ENCODE results near the gene PTPRD. TPM values are rescaled to one million over a fixed set of nuclear protein-coding genes. Genes with fewer than 3 reads are reported as not detected.
"Not testable (repeated sequence)": the region's sequence is repeated elsewhere in the genome, so short reads cannot be mapped to it uniquely, and the experiment has no call there.

The PTPRD gene
- total RNA-seq, 1 donor from 2014 or later = 30.8 TPM

- intact Hi-C loops (cut with DNase I) = no loop called here
- TF ChIP-seq, protein P1, sequence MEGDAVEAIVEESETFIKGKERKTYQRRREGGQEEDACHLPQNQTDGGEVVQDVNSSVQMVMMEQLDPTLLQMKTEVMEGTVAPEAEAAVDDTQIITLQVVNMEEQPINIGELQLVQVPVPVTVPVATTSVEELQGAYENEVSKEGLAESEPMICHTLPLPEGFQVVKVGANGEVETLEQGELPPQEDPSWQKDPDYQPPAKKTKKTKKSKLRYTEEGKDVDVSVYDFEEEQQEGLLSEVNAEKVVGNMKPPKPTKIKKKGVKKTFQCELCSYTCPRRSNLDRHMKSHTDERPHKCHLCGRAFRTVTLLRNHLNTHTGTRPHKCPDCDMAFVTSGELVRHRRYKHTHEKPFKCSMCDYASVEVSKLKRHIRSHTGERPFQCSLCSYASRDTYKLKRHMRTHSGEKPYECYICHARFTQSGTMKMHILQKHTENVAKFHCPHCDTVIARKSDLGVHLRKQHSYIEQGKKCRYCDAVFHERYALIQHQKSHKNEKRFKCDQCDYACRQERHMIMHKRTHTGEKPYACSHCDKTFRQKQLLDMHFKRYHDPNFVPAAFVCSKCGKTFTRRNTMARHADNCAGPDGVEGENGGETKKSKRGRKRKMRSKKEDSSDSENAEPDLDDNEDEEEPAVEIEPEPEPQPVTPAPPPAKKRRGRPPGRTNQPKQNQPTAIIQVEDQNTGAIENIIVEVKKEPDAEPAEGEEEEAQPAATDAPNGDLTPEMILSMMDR (IDR thresholded peaks at IDR 0.05) = no peak
- Histone ChIP-seq H3K27ac (no peak overlapping the region), H3K36me3 (no peaks in the 10 kb centered on the region), H3K4me1 (no peaks in the 10 kb centered on the region), H3K4me3 (no peak overlapping the region), H3K9me3 (no peaks in the 10 kb centered on the region), H3K27me3 (no peaks in the 10 kb centered on the region)
- ATAC-seq (no peak), DNase-seq (no peak)
These were observed 662.0 kb downstream of the PTPRD start for GRCh38 chr9:9950813-9951212.

DNA sequence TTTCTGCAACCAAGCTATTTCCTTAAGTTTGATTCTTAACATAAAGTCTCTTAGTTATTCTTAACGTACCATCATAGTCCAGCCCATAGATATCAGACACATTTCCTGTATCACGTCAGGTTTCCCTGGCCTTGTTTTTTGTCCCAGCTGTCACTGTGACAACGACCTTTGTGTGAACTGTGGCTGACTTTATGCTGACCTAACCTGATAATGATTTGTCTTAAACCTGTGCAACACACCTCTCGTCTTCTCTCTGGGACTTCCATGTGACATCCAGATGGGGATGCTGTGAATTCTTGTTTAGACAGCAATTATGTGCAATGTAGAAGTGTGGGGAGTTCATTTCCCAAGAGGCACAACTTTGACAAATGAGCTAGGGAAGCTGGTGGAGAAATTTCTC, 662.8 kb downstream of the PTPRD start:
- DNase-seq (no peak), ATAC-seq (no peak)
- Histone ChIP-seq H3K27ac (no peak overlapping the region), H3K27me3 (no peaks in the 10 kb centered on the region), H3K4me1 (no peaks in the 10 kb centered on the region), H3K4me3 (no peak overlapping the region), H3K36me3 (no peaks in the 10 kb centered on the region), H3K9me3 (no peaks in the 10 kb centered on the region)
- intact Hi-C loops (cut with DNase I) = no loop called here
- TF ChIP-seq, protein P1 (IDR thresholded peaks at IDR 0.05) = no peak

GRCh38 chr9:9949368-9949767, 663.4 kb downstream of the PTPRD start:
- DNase-seq (no peak), ATAC-seq (no peak)
- Histone ChIP-seq H3K4me1 (no peaks in the 10 kb centered on the region), H3K4me3 (no peak overlapping the region), H3K9me3 (no peaks in the 10 kb centered on the region), H3K36me3 (no peaks in the 10 kb centered on the region), H3K27me3 (no peaks in the 10 kb centered on the region), H3K27ac (no peak overlapping the region)
- TF ChIP-seq, protein P1 (IDR thresholded peaks at IDR 0.05) = no peak
- intact Hi-C loops (cut with DNase I) = no loop called here

- H3K4me3 ChIP-seq = no peak overlapping the region
- TF ChIP-seq, protein P1 (IDR thresholded peaks at IDR 0.05) = no peak
- intact Hi-C loops (cut with DNase I) = no loop called here
- no peak overlapping the region for H3K27ac ChIP-seq
- H3K27me3 ChIP-seq = no peaks in the 10 kb centered on the region
- DNase-seq = no peak
- H3K4me1 ChIP-seq = no peaks in the 10 kb centered on the region
- no peaks in the 10 kb centered on the region for H3K36me3 ChIP-seq
- no peaks in the 10 kb centered on the region for H3K9me3 ChIP-seq
- no peak for ATAC-seq
These were observed 666.8 kb downstream of the PTPRD start for GRCh38 chr9:9945966-9946365.

GRCh38 chr9:9942764-9943424, 669.9 kb downstream of the PTPRD start:
- no peaks in the 10 kb centered on the region for H3K4me1 ChIP-seq
- intact Hi-C loops (cut with DNase I) = no loop called here
- TF ChIP-seq, protein P1 (IDR thresholded peaks at IDR 0.05) = peak; percentile 91
- no peaks in the 10 kb centered on the region for H3K9me3 ChIP-seq
- H3K4me3 ChIP-seq = no peak overlapping the region
- peak; percentile 86 for ATAC-seq
- DNase-seq = peak; percentile 63
- H3K27ac ChIP-seq = no peak overlapping the region
- H3K27me3 ChIP-seq = no peaks in the 10 kb centered on the region
- H3K36me3 ChIP-seq = no peaks in the 10 kb centered on the region

- Histone ChIP-seq H3K27ac (no peak overlapping the region), H3K4me3 (no peak overlapping the region), H3K36me3 (no peaks in the 10 kb centered on the region), H3K9me3 (no peaks in the 10 kb centered on the region), H3K4me1 (no peaks in the 10 kb centered on the region), H3K27me3 (no peaks in the 10 kb centered on the region)
- TF ChIP-seq, protein P1 (IDR thresholded peaks at IDR 0.05) = no peak
- ATAC-seq = no peak
- intact Hi-C loops (cut with DNase I) = no loop called here
- no peak for DNase-seq
These were observed 674.4 kb downstream of the PTPRD start for GRCh38 chr9:9938432-9938831.

DNA sequence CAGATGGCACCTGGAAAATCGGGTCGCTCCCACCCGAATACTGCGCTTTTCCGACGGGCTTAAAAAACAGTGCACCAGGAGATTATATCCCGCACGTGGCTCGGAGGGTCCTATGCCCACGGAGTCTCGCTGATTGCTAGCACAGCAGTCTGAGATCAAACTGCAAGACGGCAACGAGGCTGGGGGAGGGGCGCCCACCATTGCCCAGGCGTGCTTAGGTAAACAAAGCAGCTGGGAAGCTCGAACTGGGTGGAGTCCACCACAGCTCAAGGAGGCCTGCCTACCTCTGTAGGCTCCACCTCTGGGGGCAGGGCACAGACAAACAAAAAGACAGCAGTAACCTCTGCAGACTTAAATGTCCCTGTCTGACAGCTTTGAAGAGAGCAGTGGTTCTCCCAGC, 681.3 kb downstream of the PTPRD start:
- H3K36me3 ChIP-seq; H3K4me1 ChIP-seq; H3K9me3 ChIP-seq; intact Hi-C loops (cut with DNase I); H3K4me3 ChIP-seq; ATAC-seq; H3K27ac ChIP-seq; H3K27me3 ChIP-seq; DNase-seq: not testable (repeated sequence)
